H1 (cell line): ENCODE results near the gene FAR1. TPM values are rescaled to one million over a fixed set of nuclear protein-coding genes. Genes with fewer than 3 reads are reported as not detected.

Source experiments
- CTCF ChIA-PET: fragments of 300-600 bp; sonication (Branson Sonifier 250); formaldehyde crosslinking; loops from one replicate; lab custom pipeline; 2021; ENCODE audit not compliant: partially characterized antibody; lab: Charles Lee
- POLR2A ChIA-PET: fragments of 300-600 bp; sonication (Branson Sonifier 250); formaldehyde crosslinking; loops from one replicate; lab custom pipeline; 2021; ENCODE audit warnings: inconsistent platforms; ENCODE audit not compliant: partially characterized antibody; lab: Charles Lee
- DNase-seq, 2 experiments: peaks; one replicate each; pipeline versions ENCODE4 v3.0.0 to v3.0.0-alpha.2; 2010 to 2022; ENCODE audit warnings: low spot score in 2 of 2, low read depth in 1 of 2, mixed read lengths in 1 of 2
- FAIRE-seq: peaks from 2 replicates; lab custom pipeline; 2011; peaks lifted over from hg19 to GRCh38; lab: Jason Lieb, UNC
- H2AFZ ChIP-seq: 2 replicates; pipeline ENCODE4 v1.8.1; 2012; ENCODE audit warnings: low read length, inconsistent platforms
- H2AK5ac ChIP-seq: 2 replicates; pipeline ENCODE4 v1.6.1; 2013; ENCODE audit warnings: low read depth, low read length
- H2BK120ac ChIP-seq: replicated peaks from 2 replicates; pipeline ENCODE3; 2013; ENCODE audit warnings: low read depth, low read length, inconsistent platforms
- H2BK12ac ChIP-seq: 2 replicates; pipeline ENCODE4 v1.6.1; 2013; ENCODE audit warnings: low read depth, low read length
- H2BK15ac ChIP-seq: 2 replicates; pipeline ENCODE4 v1.6.1; 2013; ENCODE audit warnings: low read length
- H2BK20ac ChIP-seq: 2 replicates; pipeline ENCODE4 v1.6.1; 2013; ENCODE audit warnings: low read length
- H2BK5ac ChIP-seq: 2 replicates; pipeline ENCODE4 v1.6.1; 2013; ENCODE audit warnings: low read depth, low read length
- H3K14ac ChIP-seq: 2 replicates; pipeline ENCODE4 v1.6.1; 2013; ENCODE audit warnings: inconsistent platforms; ENCODE audit not compliant: insufficient read length
- H3K18ac ChIP-seq: 2 replicates; pipeline ENCODE4 v1.6.1; 2013; ENCODE audit warnings: low read length; ENCODE audit errors: extremely low read depth
- H3K23ac ChIP-seq: 2 replicates; pipeline ENCODE4 v1.6.1; 2013; ENCODE audit warnings: inconsistent platforms; ENCODE audit not compliant: insufficient read length
- H3K23me2 ChIP-seq: 2 replicates; pipeline ENCODE4 v1.6.1; 2013; ENCODE audit warnings: low read depth, low read length
- H3K27ac ChIP-seq: 2 replicates; pipeline ENCODE4 v1.6.1; 2011; ENCODE audit warnings: low read depth, low read length, inconsistent platforms
- H3K27me3 ChIP-seq, 4 experiments: replicated peaks in 1 of 4; 1 replicate in 1 of 4; 2 replicates in 3 of 4; pipeline versions ENCODE4 v1.6.1 to v1.8.1; 2011 to 2013; ENCODE audit warnings: low read length in 3 of 4, mild to moderate bottlenecking in 3 of 4, inconsistent platforms in 2 of 4, mixed read lengths in 2 of 4, moderate library complexity in 1 of 4; ENCODE audit not compliant: control insufficient read depth in 3 of 4, insufficient read depth in 3 of 4; ENCODE audit errors: extremely low read depth in 1 of 4
- H3K36me3 ChIP-seq, 4 experiments: 2 replicates each; pipeline versions ENCODE4 v1.6.1 to v1.8.1; 2011 to 2013; ENCODE audit warnings: mild to moderate bottlenecking in 4 of 4, low read length in 3 of 4, moderate library complexity in 2 of 4, control low read depth in 1 of 4, inconsistent platforms in 1 of 4; ENCODE audit not compliant: insufficient read depth in 4 of 4, control insufficient read depth in 2 of 4
- H3K4ac ChIP-seq: replicated peaks from 2 replicates; pipeline ENCODE3; 2013; ENCODE audit warnings: low read length, low read depth, mixed read lengths, inconsistent platforms; ENCODE audit not compliant: insufficient read length
- H3K4me1 ChIP-seq, 4 experiments: replicated peaks in 1 of 4; 1 replicate in 1 of 4; 2 replicates in 3 of 4; pipeline versions ENCODE4 v1.6.1 to v1.8.1; 2011 to 2013; ENCODE audit warnings: low read length in 3 of 4, inconsistent platforms in 2 of 4, mixed read lengths in 1 of 4; ENCODE audit not compliant: insufficient read depth in 4 of 4, control insufficient read depth in 3 of 4
- H3K4me2 ChIP-seq, 2 experiments: 2 replicates each; pipeline versions ENCODE4 v1.6.1 to v1.8.1; 2011 to 2013; ENCODE audit warnings: low read depth in 2 of 2, low read length in 2 of 2, control low read depth in 1 of 2, inconsistent platforms in 1 of 2, mild to moderate bottlenecking in 1 of 2; ENCODE audit not compliant: insufficient read depth in 1 of 2
- H3K4me3 ChIP-seq, 4 experiments: fragments of 200-600, 300-600 bp in 1 of 4; sonication (generic), shearing (Covaris generic), sonication (Bioruptor Twin) in 1 of 4; 2 replicates each; pipeline versions ENCODE4 v1.5.1 to v1.8.1; 2011 to 2016; ENCODE audit warnings: low read length in 4 of 4, low read depth in 3 of 4, control low read depth in 2 of 4, inconsistent platforms in 2 of 4, mild to moderate bottlenecking in 2 of 4, mixed read lengths in 1 of 4, moderate library complexity in 1 of 4; ENCODE audit not compliant: insufficient read depth in 2 of 4; ENCODE audit errors: extremely low read depth in 1 of 4
- H3K56ac ChIP-seq: replicated peaks from 2 replicates; pipeline ENCODE3; 2013; ENCODE audit warnings: low read depth, mild to moderate bottlenecking, mixed read lengths, low read length, inconsistent platforms; ENCODE audit not compliant: insufficient read length
- H3K79me1 ChIP-seq: 2 replicates; pipeline ENCODE4 v1.6.1; 2013; ENCODE audit warnings: low read depth, low read length, control low read depth
- H3K79me2 ChIP-seq, 2 experiments: 2 replicates each; pipeline versions ENCODE4 v1.6.1 to v1.8.1; 2012 to 2013; ENCODE audit warnings: low read length in 2 of 2, mild to moderate bottlenecking in 2 of 2, inconsistent platforms in 1 of 2; ENCODE audit not compliant: insufficient read depth in 2 of 2, control insufficient read depth in 1 of 2
- H3K9ac ChIP-seq, 4 experiments: replicated peaks in 1 of 4; 1 replicate in 1 of 4; 2 replicates in 3 of 4; pipeline versions ENCODE4 v1.6.1 to v1.8.1; 2011 to 2013; ENCODE audit warnings: low read depth in 3 of 4, low read length in 3 of 4, control low read depth in 2 of 4, mild to moderate bottlenecking in 2 of 4, moderate library complexity in 2 of 4, inconsistent platforms in 1 of 4; ENCODE audit errors: extremely low read depth in 1 of 4
- H3K9me3 ChIP-seq, 2 experiments: 2 replicates each; pipeline versions ENCODE4 v1.6.1 to v1.8.1; 2012 to 2013; ENCODE audit warnings: mild to moderate bottlenecking in 2 of 2, moderate library complexity in 2 of 2, control low read depth in 1 of 2, inconsistent platforms in 1 of 2, low read depth in 1 of 2, low read length in 1 of 2, mixed read lengths in 1 of 2; ENCODE audit not compliant: insufficient read depth in 2 of 2
- H4K20me1 ChIP-seq, 2 experiments: replicated peaks in 1 of 2; 2 replicates each; pipeline versions ENCODE3 to v1.8.1; 2011 to 2013; ENCODE audit warnings: inconsistent platforms in 2 of 2, low read length in 2 of 2, mild to moderate bottlenecking in 1 of 2; ENCODE audit not compliant: insufficient read depth in 2 of 2, control insufficient read depth in 1 of 2
- H4K5ac ChIP-seq: 2 replicates; pipeline ENCODE4 v1.6.1; 2013; ENCODE audit warnings: low read length, low read depth, mixed read lengths, inconsistent platforms; ENCODE audit not compliant: insufficient read length
- H4K8ac ChIP-seq: 2 replicates; pipeline ENCODE4 v1.8.0; 2013; ENCODE audit warnings: mild to moderate bottlenecking, moderate library complexity, low read length, inconsistent platforms; ENCODE audit not compliant: insufficient read depth; ENCODE audit errors: extremely low read depth
- H4K91ac ChIP-seq: replicated peaks from 2 replicates; pipeline ENCODE3; 2013; ENCODE audit warnings: low read length, mixed read lengths, inconsistent platforms; ENCODE audit not compliant: insufficient read length
- PHF8 ChIP-seq: fragments of 200-600 bp; sonication (generic); conservative IDR thresholded peaks from 2 replicates; pipeline ENCODE4 v1.7.1; 2012; ENCODE audit warnings: low read depth, mild to moderate bottlenecking, inconsistent platforms, low read length, moderate library complexity
- RXRA ChIP-seq: IDR thresholded peaks from 2 replicates; pipeline ENCODE4 v1.6.1; 2011; ENCODE audit warnings: low read depth, mild to moderate bottlenecking, low read length, moderate library complexity; ENCODE audit not compliant: insufficient read depth
- TAF7 ChIP-seq: optimal IDR thresholded peaks from 2 replicates; pipeline ENCODE3; 2011; ENCODE audit warnings: low read depth, mild to moderate bottlenecking, inconsistent platforms, low read length, moderate library complexity, borderline replicate concordance
- WGBS, 2 experiments: shearing (Covaris generic) in 1 of 2; methylation state at CpG; one replicate each; pipeline versions ENCODE4 v1.1.6 to v1.1.7; 2013 to 2015; ENCODE audit warnings: low lambda C conversion rate in 2 of 2, mixed read lengths in 2 of 2, inconsistent platforms in 1 of 2, low coverage in 1 of 2, missing lambda C conversion rate in 1 of 2; ENCODE audit not compliant: insufficient replicate concordance in 2 of 2, insufficient coverage in 1 of 2, insufficient read length in 1 of 2; ENCODE audit errors: extremely low coverage in 1 of 2, missing lambda C conversion rate in 1 of 2; 5-methylcytosine and 5-hydroxymethylcytosine counted together
- polyA plus RNA-seq, 7 experiments: library from polyadenylated mRNA; depleted of rRNA in 3 of 7; stranded (reverse) in 5 of 7; unstranded in 2 of 7; fragments of >200 nt in 5 of 7; fragments of 200-250 nt in 2 of 7; gene quantifications; 1 replicate in 5 of 7; 2 replicates in 1 of 7; 4 replicates in 1 of 7; pipeline versions ENCODE4 v1.2.1 to v1.2.3, GENCODE V29; 2011 to 2013; ENCODE audit warnings: missing spikeins in 2 of 7, mixed read lengths in 2 of 7
- total RNA-seq: library from RNA; stranded (reverse); fragmentation: NEBNext Ultra II Directional; extraction: Animal tissue kit (Norgen Biotek cat#: 25700); gene quantifications from 2 replicates; pipeline ENCODE4 v1.2.1, GENCODE V29; 2021

The FAR1 gene
- total and polyA plus RNA-seq, 2 of the 8 experiments (the other 6 are each of a cell fraction or from before 2014, with no cell fraction given) = 29.7 to 68.5 TPM

GRCh38 chr11:13667245-13667644, 1.2 kb upstream of the FAR1 start:
- Histone ChIP-seq H2BK12ac (0 out of 2 replicates have a peak overlapping the region, but pooled peaks have one; percentile 40), H2BK120ac (no peak overlapping the region), H3K23ac (no peak overlapping the region), H4K5ac (peak overlapping the region; percentile 30), H3K56ac (peak overlapping the region; percentile 32), H2BK5ac (no peak overlapping the region), H4K8ac (no peak overlapping the region), H3K14ac (no peak overlapping the region), H2BK15ac (no peak overlapping the region), H4K20me1 (peaks cover 4 to 9% of the 10 kb centered on the region in 2 experiments), H3K9me3 (no peaks in the 10 kb centered on the region), H3K27ac (no peak overlapping the region), H3K27me3 (no peaks in the 10 kb centered on the region), H3K4me2 (peak overlapping the region; percentile 79 to 83), H3K36me3 (no peaks in the 10 kb centered on the region)
- 78% methylated on average over 5 of the region's 5 CpGs; no CpG with 5 or more reads in 1 of the 2 experiments for WGBS, 2 experiments
- TF ChIP-seq TAF7 (no peak), PHF8 (no peak), RXRA (no peak)
- TF ChIP-seq, all 59 proteins: peak for 0
- 0 out of 2 replicates have a peak, but pooled peaks cover 2% of the 10 kb centered on the region for H3K79me1 ChIP-seq
- peaks cover 19 to 33% of the 10 kb centered on the region in 2 experiments for H3K79me2 ChIP-seq
- FAIRE-seq = no peak
- H3K4me1 ChIP-seq = peaks cover 0 to 3% (median 0%) of the 10 kb centered on the region in 4 experiments; a peak in 3 of 7 replicates
- ChIA-PET POLR2A (interaction anchor here (1.0 to 2.8 kb wide), 5 partner anchors 9 to 200 kb away, joined by 3 to 10 read pairs (median 4); no protein-coding TSS in a partner anchor), CTCF (interaction anchor here (1.2 to 2.5 kb wide), 7 partner anchors 9 to 180 kb away, joined by 3 to 12 read pairs (median 5); no protein-coding TSS in a partner anchor)
- H3K4ac ChIP-seq = no peak overlapping the region
- H2AK5ac ChIP-seq = no peak overlapping the region
- H4K91ac ChIP-seq = no peak overlapping the region
- 0 out of 7 replicates have a peak overlapping the region, but pooled peaks of 1 of the 4 experiments have one; percentile 66 for H3K9ac ChIP-seq
- H2AFZ ChIP-seq = peak overlapping the region; percentile 30; the same call in 1 of the 2 replicates
- H2BK20ac ChIP-seq = no peak overlapping the region
- no peak for DNase-seq
- H3K18ac ChIP-seq = no peak overlapping the region
- H3K23me2 ChIP-seq = peaks cover 9% of the 10 kb centered on the region
- H3K4me3 ChIP-seq = peak overlapping the region; percentile 61 to 93 (median 78); a peak in 5 of 8 replicates
